MCF 10A (cell line): ENCODE measurements around the gene TEAD1. TPM values are rescaled to one million over a fixed set of nuclear protein-coding genes. Genes with fewer than 3 reads are reported as not detected.
A peak's percentile ranks its signal among the peaks of the same experiment; 100 is the strongest.

Experiments
- BruUV-seq: library from RNA; stranded (reverse); fragments of 400-500 nt; replicated peaks from 2 replicates; lab custom pipeline; 2021; lab: Mats Ljungman, UMichigan
- CTCF ChIA-PET: fragments of 300-600 bp; sonication (Branson Sonifier 250); formaldehyde crosslinking; extraction: SDS; loops from one replicate; lab custom pipeline; 2021; ENCODE audit warnings: antibody characterized with exemption, inconsistent platforms; lab: Yijun Ruan, JAX
- POLR2A ChIA-PET: fragments of 300-600, 350-650 bp; sonication (Branson Sonifier 250); formaldehyde crosslinking; extraction: SDS; loops from one replicate; lab custom pipeline; 2020; ENCODE audit warnings: antibody characterized with exemption, inconsistent platforms; lab: Yijun Ruan, JAX
- DNase-seq: peaks from one replicate; pipeline ENCODE4 v3.0.0-alpha.2; 2018; ENCODE audit not compliant: unreplicated experiment
- H3K27ac Mint-ChIP-seq: one replicate; pipeline ENCODE4 v1.8.0; 2022; ENCODE audit warnings: mild to moderate bottlenecking, low read depth, mixed read lengths; ENCODE audit not compliant: unreplicated experiment
- H3K27me3 Mint-ChIP-seq: one replicate; pipeline ENCODE4 v1.8.0; 2022; ENCODE audit warnings: mixed read lengths; ENCODE audit not compliant: insufficient read depth, unreplicated experiment
- H3K36me3 Mint-ChIP-seq: one replicate; pipeline ENCODE4 v1.8.0; 2022; ENCODE audit warnings: mild to moderate bottlenecking, moderate library complexity, mixed read lengths; ENCODE audit not compliant: insufficient read depth, unreplicated experiment
- H3K4me1 Mint-ChIP-seq: one replicate; pipeline ENCODE4 v1.8.0; 2022; ENCODE audit warnings: mixed read lengths; ENCODE audit not compliant: insufficient read depth, unreplicated experiment
- H3K4me3 Mint-ChIP-seq: one replicate; pipeline ENCODE4 v1.8.0; 2022; ENCODE audit warnings: mild to moderate bottlenecking, moderate library complexity, mixed read lengths; ENCODE audit not compliant: unreplicated experiment
- H3K9me3 Mint-ChIP-seq: one replicate; pipeline ENCODE4 v1.8.0; 2022; ENCODE audit warnings: mixed read lengths; ENCODE audit not compliant: unreplicated experiment
- intact Hi-C: fragments of 100-400 bp; cut with micrococcal nuclease; formaldehyde crosslinking; loops from 2 replicates; pipeline ENCODE4 v1.14.1; 2022
- total RNA-seq: library from RNA; stranded (reverse); gene quantifications from 2 replicates; pipeline ENCODE4 v1.2.3, GENCODE V29; 2022
- TF ChIP-seq, protein P1 (sequence below): fragments of 200-600 bp; IDR thresholded peaks from one replicate; pipeline ENCODE4 v1.8.0; 2022; ENCODE audit warnings: antibody characterized with exemption, mild to moderate bottlenecking; ENCODE audit not compliant: unreplicated experiment

Gene TEAD1
- total RNA-seq, 1 experiment from 2014 or later, result 123 TPM

DNA sequence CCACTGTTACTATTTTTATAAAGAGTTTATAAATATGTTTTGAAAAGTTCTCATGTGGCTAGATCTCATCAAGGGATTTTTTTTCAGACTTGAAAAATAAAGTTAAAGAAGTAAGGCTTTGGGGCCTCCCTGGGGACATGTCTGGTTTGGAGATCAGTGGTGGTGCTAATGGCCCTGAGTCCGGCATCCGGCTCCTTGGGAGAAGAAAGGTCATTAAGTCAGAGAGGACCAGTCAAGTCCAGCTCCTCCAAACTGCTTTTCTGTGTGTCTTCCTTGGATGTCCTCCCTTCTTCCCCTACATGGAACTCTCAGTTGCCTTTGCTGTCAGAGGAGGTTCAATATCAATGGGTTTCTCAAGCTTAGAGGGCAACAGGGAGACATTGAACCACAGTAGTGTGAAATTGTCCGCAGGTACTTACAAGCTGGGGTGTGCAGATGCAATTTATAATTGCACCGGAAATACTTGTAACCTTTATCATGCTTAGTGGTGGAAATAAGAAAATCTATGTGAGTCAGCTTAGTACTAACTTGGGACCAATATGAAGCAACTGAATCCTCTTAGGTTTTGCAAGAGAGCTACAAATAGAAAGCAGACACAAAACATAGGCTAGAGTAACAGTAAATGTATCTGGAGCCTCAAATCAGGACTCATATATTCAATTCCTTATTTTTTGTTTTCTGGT lies 144.3 kb downstream of the TEAD1 start:
- no peak overlapping the region for H3K4me3 Mint-ChIP-seq
- ChIA-PET POLR2A (interaction anchor here (0.7 to 3.2 kb wide), 13 partner anchors 10 to 140 kb away, joined by 3 to 28 read pairs (median 3); no protein-coding TSS in a partner anchor), CTCF (interaction anchor here (0.7 to 1.5 kb wide), 4 partner anchors 14 to 278 kb away, joined by 3 to 6 read pairs (median 4); no protein-coding TSS in a partner anchor)
- BruUV-seq, result no TSS peak
- intact Hi-C loops, result no loop called here
- H3K36me3 Mint-ChIP-seq, result peaks cover 6% of the 10 kb centered on the region
- TF ChIP-seq, protein P1, sequence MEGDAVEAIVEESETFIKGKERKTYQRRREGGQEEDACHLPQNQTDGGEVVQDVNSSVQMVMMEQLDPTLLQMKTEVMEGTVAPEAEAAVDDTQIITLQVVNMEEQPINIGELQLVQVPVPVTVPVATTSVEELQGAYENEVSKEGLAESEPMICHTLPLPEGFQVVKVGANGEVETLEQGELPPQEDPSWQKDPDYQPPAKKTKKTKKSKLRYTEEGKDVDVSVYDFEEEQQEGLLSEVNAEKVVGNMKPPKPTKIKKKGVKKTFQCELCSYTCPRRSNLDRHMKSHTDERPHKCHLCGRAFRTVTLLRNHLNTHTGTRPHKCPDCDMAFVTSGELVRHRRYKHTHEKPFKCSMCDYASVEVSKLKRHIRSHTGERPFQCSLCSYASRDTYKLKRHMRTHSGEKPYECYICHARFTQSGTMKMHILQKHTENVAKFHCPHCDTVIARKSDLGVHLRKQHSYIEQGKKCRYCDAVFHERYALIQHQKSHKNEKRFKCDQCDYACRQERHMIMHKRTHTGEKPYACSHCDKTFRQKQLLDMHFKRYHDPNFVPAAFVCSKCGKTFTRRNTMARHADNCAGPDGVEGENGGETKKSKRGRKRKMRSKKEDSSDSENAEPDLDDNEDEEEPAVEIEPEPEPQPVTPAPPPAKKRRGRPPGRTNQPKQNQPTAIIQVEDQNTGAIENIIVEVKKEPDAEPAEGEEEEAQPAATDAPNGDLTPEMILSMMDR, result no peak
- H3K27ac Mint-ChIP-seq, result peak overlapping the region; percentile 39
- H3K4me1 Mint-ChIP-seq, result peaks cover 32% of the 10 kb centered on the region
- no peaks in the 10 kb centered on the region for H3K27me3 Mint-ChIP-seq
- peak; percentile 83 for DNase-seq
- H3K9me3 Mint-ChIP-seq, result no peaks in the 10 kb centered on the region

DNA sequence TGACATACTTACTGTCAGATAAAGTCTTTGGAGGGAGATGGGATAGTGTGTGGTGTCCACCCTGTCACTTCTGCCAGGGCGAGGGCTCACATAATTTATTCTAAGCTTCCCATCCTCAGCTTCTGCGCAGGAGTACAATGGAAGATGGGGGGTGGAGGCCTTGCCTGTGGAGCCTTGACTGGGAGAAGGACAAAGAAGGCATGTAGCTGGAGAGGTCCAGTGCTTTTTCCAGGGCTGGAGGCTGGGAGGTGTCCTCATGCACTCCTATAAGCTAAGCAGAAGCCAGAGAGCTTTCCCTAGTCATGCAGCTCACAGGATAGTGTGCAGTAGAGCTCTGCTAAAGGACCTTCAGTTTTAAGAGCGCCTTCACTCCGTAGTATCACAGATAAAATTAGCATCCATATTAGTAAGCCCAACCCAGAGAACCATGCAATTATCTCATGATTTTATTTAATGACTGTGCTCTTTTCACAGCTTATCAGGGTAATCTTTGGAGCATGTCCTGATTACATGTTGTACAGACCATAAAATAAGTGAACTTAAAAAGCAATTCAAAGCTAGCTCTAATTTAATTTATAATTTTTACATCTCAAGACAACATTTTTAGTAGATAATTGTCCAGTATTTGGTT lies 148.3 kb downstream of the TEAD1 start:
- ChIA-PET CTCF (interaction anchor here (0.5 to 1.3 kb wide), 3 partner anchors 9 to 70 kb away, joined by 3 to 5 read pairs (median 4); no protein-coding TSS in a partner anchor), POLR2A (interaction anchor here (0.8 to 1.1 kb wide), 2 partner anchors 20 to 142 kb away, joined by 3 to 4 read pairs; no protein-coding TSS in a partner anchor)
- BruUV-seq, result no TSS peak
- intact Hi-C loops, result no loop called here
- DNase-seq, result no peak
- Mint-ChIP-seq H3K4me1 (peaks cover 11% of the 10 kb centered on the region), H3K9me3 (no peaks in the 10 kb centered on the region), H3K27me3 (no peaks in the 10 kb centered on the region), H3K4me3 (no peak overlapping the region), H3K36me3 (peaks cover 13% of the 10 kb centered on the region), H3K27ac (no peak overlapping the region)
- TF ChIP-seq, protein P1, result no peak

DNA sequence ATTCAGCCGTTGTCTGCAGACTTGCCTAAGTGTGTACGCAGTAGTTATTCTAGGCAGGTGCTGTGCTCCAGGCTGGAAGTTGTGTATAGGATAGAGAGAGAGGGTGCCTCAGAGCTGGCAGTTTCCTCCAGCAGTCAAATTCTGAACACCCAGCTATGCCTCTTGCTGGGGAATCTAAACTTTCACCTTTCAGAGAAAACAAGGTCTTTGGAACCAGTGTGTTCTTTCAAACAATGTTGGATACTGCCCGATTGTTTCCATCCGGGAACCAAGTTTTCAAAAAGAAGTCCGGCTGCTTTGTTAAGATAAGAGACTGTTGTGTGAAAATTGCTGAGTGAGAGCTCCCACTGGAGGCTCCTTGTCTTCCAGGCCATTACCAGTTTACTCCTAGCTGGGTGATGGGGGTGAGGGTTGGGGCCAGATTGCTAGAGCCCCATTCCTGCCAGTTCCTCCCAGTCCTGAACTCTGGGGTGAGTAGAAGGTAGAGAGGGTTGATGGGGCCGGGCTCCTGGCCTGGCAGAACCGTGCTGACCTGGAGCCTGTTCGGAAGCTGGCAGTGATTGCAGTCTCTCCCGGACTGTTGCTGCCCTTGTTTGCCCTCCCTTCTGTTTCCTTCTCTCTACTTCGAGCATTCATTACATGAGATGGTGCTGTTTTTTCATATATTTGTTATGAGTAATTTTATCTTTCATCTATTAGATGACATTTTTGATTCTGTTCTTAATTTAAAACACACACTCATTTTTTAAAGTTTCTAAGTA lies 150.2 kb downstream of the TEAD1 start:
- Mint-ChIP-seq H3K4me3 (no peak overlapping the region), H3K27ac (no peak overlapping the region), H3K9me3 (no peaks in the 10 kb centered on the region), H3K36me3 (peaks cover 19% of the 10 kb centered on the region), H3K27me3 (no peaks in the 10 kb centered on the region), H3K4me1 (peaks cover 9% of the 10 kb centered on the region)
- intact Hi-C loops, result no loop called here
- ChIA-PET POLR2A (interaction anchor here (1.3 kb wide), 1 partner anchor 19 kb away, joined by 4 read pairs; no protein-coding TSS in a partner anchor), CTCF (interaction anchor here (1.0 to 1.6 kb wide), 2 partner anchors 9 to 11 kb away, joined by 3 read pairs; no protein-coding TSS in a partner anchor)
- no peak for DNase-seq
- BruUV-seq, result no TSS peak
- TF ChIP-seq, protein P1, result no peak
